M059J (cell line): Measurements from ENCODE around the gene SLC9A7. TPM values are rescaled to one million over a fixed set of nuclear protein-coding genes. Genes with fewer than 3 reads are reported as not detected.

Experiments used
- DNase-seq: peaks from one replicate; pipeline ENCODE4 v3.0.0-alpha.2; 2012; ENCODE audit warnings: low read depth
- total RNA-seq: library from RNA; depleted of rRNA; stranded (reverse); fragments of >200 nt; shearing (Covaris generic); gene quantifications from 2 replicates; pipeline ENCODE4 v1.2.3, GENCODE V29; 2014

SLC9A7 gene
- total RNA-seq, 1 experiment from 2014 or later, result 55.0 TPM

- DNase-seq, result no peak
These were observed 109.3 kb downstream of the SLC9A7 start for GRCh38 chrX:46649421-46650260.

GRCh38 chrX:46648660-46649059 lies 110.3 kb downstream of the SLC9A7 start:
- DNase-seq, result no peak

GRCh38 chrX:46647251-46647650 lies 111.7 kb downstream of the SLC9A7 start:
- no peak for DNase-seq

GRCh38 chrX:46645614-46646013 lies 113.3 kb downstream of the SLC9A7 start:
- DNase-seq, result no peak

GRCh38 chrX:46643636-46644035 lies 115.3 kb downstream of the SLC9A7 start:
- DNase-seq, result no peak

GRCh38 chrX:46642145-46642544 lies 116.8 kb downstream of the SLC9A7 start:
- DNase-seq, result peak; percentile 36

GRCh38 chrX:46637938-46638337 lies 121.0 kb downstream of the SLC9A7 start:
- peak; percentile 73 for DNase-seq

- DNase-seq, result no peak
These were observed 122.7 kb downstream of the SLC9A7 start for GRCh38 chrX:46636223-46636622.

GRCh38 chrX:46635186-46635585 lies 123.7 kb downstream of the SLC9A7 start:
- DNase-seq, result no peak

GRCh38 chrX:46634577-46634976 lies 124.3 kb downstream of the SLC9A7 start:
- DNase-seq, result no peak

GRCh38 chrX:46630141-46630540 lies 128.8 kb downstream of the SLC9A7 start:
- peak; percentile 64 for DNase-seq

- DNase-seq, result peak; percentile 32
These were observed 130.2 kb downstream of the SLC9A7 start for GRCh38 chrX:46628460-46629371.

GRCh38 chrX:46627711-46628419 lies 131.1 kb downstream of the SLC9A7 start:
- DNase-seq, result no peak

- DNase-seq, result no peak
These were observed 131.9 kb downstream of the SLC9A7 start for GRCh38 chrX:46627062-46627461.

GRCh38 chrX:46626566-46626965 lies 132.4 kb downstream of the SLC9A7 start:
- DNase-seq, result no peak

- no peak for DNase-seq
These were observed 134.7 kb downstream of the SLC9A7 start for GRCh38 chrX:46624090-46624786.

- no peak for DNase-seq
These were observed 137.3 kb downstream of the SLC9A7 start for GRCh38 chrX:46621572-46621971.

GRCh38 chrX:46620505-46620904 lies 138.4 kb downstream of the SLC9A7 start:
- no peak for DNase-seq

GRCh38 chrX:46618947-46619346 lies 140.0 kb downstream of the SLC9A7 start:
- no peak for DNase-seq

GRCh38 chrX:46617906-46618305 lies 141.0 kb downstream of the SLC9A7 start:
- no peak for DNase-seq

GRCh38 chrX:46611658-46612362 lies 147.1 kb downstream of the SLC9A7 start:
- DNase-seq, result no peak
